Esophagus muscularis mucosa (tissue), 4 donors: ENCODE data around the gene SERPINA1. TPM values are rescaled to one million over a fixed set of nuclear protein-coding genes. Genes with fewer than 3 reads are reported as not detected.

Experiments used
- DNase-seq: peaks from one replicate; pipeline ENCODE4 v3.0.0-alpha.2; 2017; ENCODE audit errors: extremely low spot score
- H3K27ac ChIP-seq, 4 donors: fragments of 200-600 bp; sonication (generic); replicated peaks in 1 of 4; 1 replicate in 3 of 4; 2 replicates in 1 of 4; pipeline ENCODE4 v1.5.1; 2016 to 2019; ENCODE audit warnings: mild to moderate bottlenecking in 1 of 4
- H3K27me3 ChIP-seq, 4 donors: fragments of 200-600 bp; sonication (generic); one replicate each; pipeline versions ENCODE4 v1.5.1 to v1.6.0; 2016 to 2019
- H3K36me3 ChIP-seq, 4 donors: fragments of 200-600 bp; sonication (generic); one replicate each; pipeline ENCODE4 v1.5.1; 2016 to 2019
- H3K4me1 ChIP-seq, 4 donors: fragments of 200-600 bp; sonication (generic); one replicate each; pipeline ENCODE4 v1.5.1; 2016 to 2019
- H3K4me3 ChIP-seq, 4 donors: fragments of 200-600 bp; sonication (generic); 1 replicate in 2 of 4; 2 replicates in 2 of 4; pipeline ENCODE4 v1.5.1; 2016 to 2019; ENCODE audit warnings: mild to moderate bottlenecking in 4 of 4, moderate library complexity in 1 of 4
- H3K9me3 ChIP-seq, 4 donors: fragments of 200-600 bp; sonication (generic); 1 replicate in 3 of 4; 2 replicates in 1 of 4; pipeline ENCODE4 v1.5.1; 2016 to 2019
- EP300 ChIP-seq: sonication (generic); formaldehyde crosslinking; IDR thresholded peaks from one replicate; pipeline ENCODE4 v1.6.1; 2017; ENCODE audit warnings: antibody characterized with exemption
- POLR2A ChIP-seq: fragments of 450-650 bp; IDR thresholded peaks from one replicate; pipeline ENCODE4 v1.6.1; 2017; ENCODE audit warnings: antibody characterized with exemption, moderate library complexity, mild to moderate bottlenecking, low read depth
- POLR2AphosphoS5 ChIP-seq, 2 donors: sonication (generic); formaldehyde crosslinking; IDR thresholded peaks; one replicate each; pipeline ENCODE4 v1.6.1; 2017; ENCODE audit warnings: antibody characterized with exemption in 2 of 2
- WGBS: methylation state at CpG from one replicate; pipeline ENCODE4 v1.1.5; 2018; 5-methylcytosine and 5-hydroxymethylcytosine counted together
- intact Hi-C: fragments of 100-400 bp; cut with DNase I; formaldehyde crosslinking; loops from one replicate; pipeline ENCODE4 v1.15.1; 2023
- total RNA-seq, 4 donors: library from RNA; depleted of rRNA; stranded (reverse); fragments of >200 nt; gene quantifications; one replicate each; pipeline versions ENCODE4 v1.1.0 to v1.2.1, GENCODE V29; 2016
- TF ChIP-seq, protein P1 (sequence below), 3 experiments: fragments of 200-600 bp in 2 of 3; fragments of 450-650 bp in 1 of 3; sonication (generic) in 2 of 3; IDR thresholded peaks; one replicate each; pipeline ENCODE4 v1.5.1; 2017 to 2019; ENCODE audit warnings: antibody characterized with exemption in 3 of 3, mild to moderate bottlenecking in 2 of 3, moderate library complexity in 1 of 3

The SERPINA1 gene
- total RNA-seq, 4 donors from 2014 or later: 1.7 to 20.2 (median 2.2) TPM

DNA sequence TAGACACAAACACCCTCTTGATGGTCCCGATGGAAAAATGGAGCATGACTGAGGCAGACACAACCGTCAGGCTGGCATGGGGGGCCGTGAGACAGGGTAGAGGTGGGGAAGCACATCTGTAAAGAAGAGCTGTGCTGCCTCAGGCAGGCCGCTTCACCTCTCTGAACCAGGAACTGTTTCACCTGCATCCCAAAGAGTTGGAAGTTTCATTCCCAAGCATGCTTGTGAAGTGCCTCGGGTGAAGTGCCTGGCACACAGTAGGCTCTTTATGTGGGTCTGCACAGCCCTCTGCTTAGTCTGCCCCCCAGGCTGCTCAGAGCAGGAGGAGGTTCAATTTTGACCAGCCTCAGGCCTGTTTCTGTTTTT is 685 bp upstream of the SERPINA1 start:
- intact Hi-C loops: no loop called here
- H3K9me3 ChIP-seq: no peaks in the 10 kb centered on the region
- peaks cover 0 to 12% (median 0%) of the 10 kb centered on the region in 4 donors for H3K27me3 ChIP-seq
- DNase-seq: no peak
- H3K4me3 ChIP-seq: no peak overlapping the region
- no peaks in the 10 kb centered on the region for H3K36me3 ChIP-seq
- 86% methylated on average over 4 of the region's 5 CpGs for WGBS
- TF ChIP-seq POLR2AphosphoS5 (IDR thresholded peaks at IDR 0.05) (no peak), POLR2A (no peak), EP300 (no peak)
- TF ChIP-seq, protein P1, sequence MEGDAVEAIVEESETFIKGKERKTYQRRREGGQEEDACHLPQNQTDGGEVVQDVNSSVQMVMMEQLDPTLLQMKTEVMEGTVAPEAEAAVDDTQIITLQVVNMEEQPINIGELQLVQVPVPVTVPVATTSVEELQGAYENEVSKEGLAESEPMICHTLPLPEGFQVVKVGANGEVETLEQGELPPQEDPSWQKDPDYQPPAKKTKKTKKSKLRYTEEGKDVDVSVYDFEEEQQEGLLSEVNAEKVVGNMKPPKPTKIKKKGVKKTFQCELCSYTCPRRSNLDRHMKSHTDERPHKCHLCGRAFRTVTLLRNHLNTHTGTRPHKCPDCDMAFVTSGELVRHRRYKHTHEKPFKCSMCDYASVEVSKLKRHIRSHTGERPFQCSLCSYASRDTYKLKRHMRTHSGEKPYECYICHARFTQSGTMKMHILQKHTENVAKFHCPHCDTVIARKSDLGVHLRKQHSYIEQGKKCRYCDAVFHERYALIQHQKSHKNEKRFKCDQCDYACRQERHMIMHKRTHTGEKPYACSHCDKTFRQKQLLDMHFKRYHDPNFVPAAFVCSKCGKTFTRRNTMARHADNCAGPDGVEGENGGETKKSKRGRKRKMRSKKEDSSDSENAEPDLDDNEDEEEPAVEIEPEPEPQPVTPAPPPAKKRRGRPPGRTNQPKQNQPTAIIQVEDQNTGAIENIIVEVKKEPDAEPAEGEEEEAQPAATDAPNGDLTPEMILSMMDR (IDR thresholded peaks at IDR 0.05): no peak
- no peak overlapping the region for H3K27ac ChIP-seq
- peaks cover 0 to 26% (median 10%) of the 10 kb centered on the region in 4 donors for H3K4me1 ChIP-seq

DNA sequence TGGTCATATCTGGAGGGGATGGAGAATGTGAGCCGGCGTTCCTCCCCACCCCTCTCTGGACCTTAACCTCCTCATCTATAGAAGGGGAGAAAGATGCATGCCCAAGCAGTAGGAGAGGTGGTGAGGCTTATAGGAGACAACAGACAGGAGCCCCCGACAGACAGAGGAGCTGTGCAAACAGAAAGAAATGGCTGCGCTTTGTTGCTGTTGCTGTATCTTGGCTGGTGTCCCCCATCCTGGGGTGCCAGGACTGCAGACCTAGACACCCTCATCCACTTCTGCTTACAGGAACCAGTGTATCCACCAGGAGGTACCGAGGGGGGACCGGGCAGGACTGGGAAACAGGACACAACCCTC is 397 bp downstream of the SERPINA1 start:
- no peaks in the 10 kb centered on the region for H3K36me3 ChIP-seq

GRCh38 chr14:94387051-94388026 is 1.1 kb downstream of the SERPINA1 start:
- peaks cover 0 to 29% (median 10%) of the 10 kb centered on the region in 4 donors for H3K4me1 ChIP-seq
- intact Hi-C loops: no loop called here
- TF ChIP-seq EP300: no peak
- no peak for TF ChIP-seq POLR2A
- TF ChIP-seq, protein P1 (IDR thresholded peaks at IDR 0.05): no peak
- no peak for TF ChIP-seq POLR2AphosphoS5 (IDR thresholded peaks at IDR 0.05)
- WGBS: 82% methylated on average over 11 of the region's 12 CpGs
- no peaks in the 10 kb centered on the region for H3K36me3 ChIP-seq
- peaks cover 0 to 12% (median 0%) of the 10 kb centered on the region in 4 donors for H3K27me3 ChIP-seq
- no peak overlapping the region for H3K4me3 ChIP-seq
- H3K27ac ChIP-seq: no peak overlapping the region
- no peaks in the 10 kb centered on the region for H3K9me3 ChIP-seq
- DNase-seq: no peak

More for the DNA sequence above, 397 bp downstream of the SERPINA1 start:
- Histone ChIP-seq H3K4me1 (peaks cover 0 to 29% (median 10%) of the 10 kb centered on the region in 4 donors), H3K27ac (no peak overlapping the region), H3K27me3 (peaks cover 0 to 12% (median 0%) of the 10 kb centered on the region in 4 donors), H3K4me3 (no peak overlapping the region), H3K9me3 (no peaks in the 10 kb centered on the region)
- no peak for DNase-seq
- no peak for TF ChIP-seq POLR2AphosphoS5 (IDR thresholded peaks at IDR 0.05)
- WGBS: 67% methylated on average over 2 of the region's 6 CpGs
- intact Hi-C loops: no loop called here

GRCh38 chr14:94386085-94387031 is 2.0 kb downstream of the SERPINA1 start:
- 79% methylated on average over 14 of the region's 14 CpGs for WGBS
- Histone ChIP-seq H3K4me3 (no peak overlapping the region), H3K36me3 (no peaks in the 10 kb centered on the region), H3K27ac (no peak overlapping the region), H3K9me3 (no peaks in the 10 kb centered on the region), H3K4me1 (peaks cover 0 to 29% (median 10%) of the 10 kb centered on the region in 4 donors), H3K27me3 (peaks cover 0 to 12% (median 0%) of the 10 kb centered on the region in 4 donors)
- intact Hi-C loops: no loop called here
- DNase-seq: no peak
- TF ChIP-seq, protein P1 (IDR thresholded peaks at IDR 0.05): no peak
- TF ChIP-seq POLR2AphosphoS5 (IDR thresholded peaks at IDR 0.05) (no peak), EP300 (no peak), POLR2A (no peak)
